ENCODE measurements around the gene MRPL9. TPM values are rescaled to one million over a fixed set of nuclear protein-coding genes. Genes with fewer than 3 reads are reported as not detected.

MRPL9 gene
- total RNA-seq, 2 experiments from 2014 or later = 87.4 to 95.0 TPM

Other genes starting within 250 kb of the MRPL9 start
- 1 to 10 TPM; 1.5 TPM for gene TUFT1, start 223.2 kb downstream of the MRPL9 start, total RNA-seq
- gene SNX27, start 151.4 kb downstream of the MRPL9 start, total RNA-seq = 10 to 100 TPM; 24.8 to 26.6 TPM
- gene CELF3, start 46.7 kb downstream of the MRPL9 start, total RNA-seq = not detected
- not detected for gene RIIAD1, start 42.0 kb downstream of the MRPL9 start, total RNA-seq
- gene TDRKH, start 27.0 kb upstream of the MRPL9 start, total RNA-seq = 10 to 100 TPM; 15.9 to 16.1 TPM
- gene LINGO4, start 41.9 kb upstream of the MRPL9 start, total RNA-seq = under 1 TPM in 1 of 2 experiments, not detected in 1; 0.14 TPM
- gene RORC, start 68.3 kb upstream of the MRPL9 start, total RNA-seq = 1 to 10 TPM; 1.2 to 1.4 TPM
- gene C2CD4D, start 76.3 kb upstream of the MRPL9 start, total RNA-seq = under 1 TPM in 1 of 2 experiments, not detected in 1; 0.17 TPM
- not detected for gene THEM5, start 90.2 kb upstream of the MRPL9 start, total RNA-seq
- gene THEM4, start 146.0 kb upstream of the MRPL9 start, total RNA-seq = 10 to 100 TPM; 46.6 to 49.7 TPM
- gene S100A10, start 230.4 kb upstream of the MRPL9 start, total RNA-seq = 100 to 1,000 TPM; 529 to 544 TPM

Measured in activated naive CD8-positive, alpha-beta T cell treated with anti-CD3 and anti-CD28 coated beads, Interleukin-2, amount 10 ng/mL, durations not matched to agents 7 days and 5 days (primary cell).